DMS 273 treated with DMSO at 0.1 percent for 48 hours (cell line): Measurements from ENCODE around the gene NLRP11.
A peak's percentile ranks its signal among the peaks of the same experiment; 100 is the strongest.

Experiments used
- DNase-seq: peaks from one replicate; lab custom pipeline; 2025; lab: John Stamatoyannopoulos, UW

Gene NLRP11

DNA sequence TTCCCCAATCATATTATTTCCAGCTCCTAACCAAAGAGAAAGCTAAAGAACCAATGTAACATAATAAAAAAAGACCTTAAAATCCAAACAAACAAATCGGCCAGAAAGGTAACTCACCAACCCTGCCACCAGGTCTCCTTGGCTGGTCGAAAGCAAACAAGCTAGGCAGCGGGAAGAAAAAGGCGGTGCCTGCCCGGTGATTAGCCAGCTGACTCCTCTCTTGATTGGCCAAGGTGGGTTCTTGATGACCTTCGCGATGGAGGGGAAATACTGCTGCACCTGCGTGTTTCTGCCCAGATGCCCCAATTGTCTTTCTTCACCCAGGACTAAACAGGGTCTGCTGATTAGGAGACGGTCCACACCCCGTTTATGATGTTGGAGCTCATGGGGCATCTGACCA is at the start of gene NLRP11:
Gene NLRP11 (minus strand): TSS at position 154 of the 400 bp plus-strand sequence. CDS start 13,825 bp downstream, outside the sequence.
- DNase-seq, result no peak

DNA sequence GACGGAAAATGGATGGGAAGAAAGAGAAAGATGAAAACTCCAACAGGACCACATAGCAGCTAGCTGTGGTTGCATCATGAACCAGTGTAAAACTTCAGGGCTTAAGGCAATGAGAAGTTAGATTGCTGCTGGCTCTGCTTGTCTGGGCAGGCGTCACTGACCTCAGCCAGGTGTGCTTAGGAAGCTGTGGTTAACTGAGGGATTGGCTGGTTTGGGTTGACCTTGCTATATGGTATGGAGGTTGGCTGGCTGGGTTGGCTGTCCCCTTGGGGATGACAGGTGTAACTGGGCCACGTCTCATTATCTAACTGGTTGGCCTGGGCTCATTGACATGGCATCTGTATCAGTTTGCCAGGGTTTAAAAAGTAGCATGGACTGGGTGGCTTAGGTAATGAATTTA is 45.4 kb upstream of the NLRP11 start:
- no peak for DNase-seq

DNA sequence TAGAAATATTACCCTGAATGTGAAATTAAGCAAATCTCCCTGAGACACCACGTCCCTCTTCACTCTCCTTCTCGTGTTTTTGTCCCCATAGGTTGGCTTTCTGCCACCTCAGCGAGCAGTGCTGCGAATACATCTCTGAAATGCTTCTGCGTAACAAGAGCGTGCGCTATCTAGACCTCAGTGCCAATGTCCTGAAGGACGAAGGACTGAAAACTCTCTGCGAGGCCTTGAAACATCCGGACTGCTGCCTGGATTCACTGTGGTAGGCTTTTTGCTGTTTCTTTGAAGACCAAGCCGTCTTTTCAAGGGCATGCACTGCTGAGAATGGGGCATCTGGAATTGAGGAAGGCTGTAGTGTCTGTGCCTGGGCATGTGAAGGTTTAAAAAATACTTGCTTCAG is 38.9 kb upstream of the NLRP11 start:
- DNase-seq, result no peak

DNA sequence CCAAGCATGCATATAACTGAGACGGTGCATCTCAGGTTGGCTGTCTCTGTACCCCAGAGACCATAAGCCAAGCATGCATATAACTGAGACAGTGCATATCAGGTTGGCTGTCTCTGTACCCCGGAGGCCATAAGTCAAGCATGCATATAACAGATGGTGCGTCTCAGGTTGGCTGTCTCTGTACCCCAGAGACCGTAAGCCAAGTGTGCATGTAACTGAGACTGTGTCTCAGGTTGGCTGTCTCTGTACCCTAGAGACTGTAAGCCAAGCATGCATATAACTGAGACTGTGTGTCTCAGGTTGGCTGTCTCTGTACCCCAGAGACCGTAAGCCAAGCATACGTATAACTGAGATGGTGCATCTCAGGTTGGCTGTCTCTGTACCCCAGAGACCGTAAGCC is 35.3 kb upstream of the NLRP11 start:
- DNase-seq, result no peak

DNA sequence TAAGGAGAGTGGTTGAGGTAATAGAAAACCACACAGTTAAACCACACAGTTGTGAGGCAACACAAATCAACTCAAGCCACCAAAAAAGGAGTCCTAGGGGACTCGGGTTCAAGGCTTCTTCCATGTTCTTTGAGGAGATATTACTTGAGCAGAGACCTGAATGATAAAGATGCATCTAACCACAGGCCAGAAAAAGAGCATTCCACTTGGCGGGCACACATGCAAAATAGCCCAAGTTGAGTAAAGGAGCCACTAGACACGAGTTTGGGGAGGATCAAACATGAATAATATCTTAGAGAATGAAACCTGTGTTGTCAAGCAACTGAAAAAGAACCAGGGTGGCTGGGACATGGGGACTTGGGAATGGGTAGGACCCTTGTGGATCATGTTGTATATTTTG is 34.7 kb upstream of the NLRP11 start:
- DNase-seq, result no peak

DNA sequence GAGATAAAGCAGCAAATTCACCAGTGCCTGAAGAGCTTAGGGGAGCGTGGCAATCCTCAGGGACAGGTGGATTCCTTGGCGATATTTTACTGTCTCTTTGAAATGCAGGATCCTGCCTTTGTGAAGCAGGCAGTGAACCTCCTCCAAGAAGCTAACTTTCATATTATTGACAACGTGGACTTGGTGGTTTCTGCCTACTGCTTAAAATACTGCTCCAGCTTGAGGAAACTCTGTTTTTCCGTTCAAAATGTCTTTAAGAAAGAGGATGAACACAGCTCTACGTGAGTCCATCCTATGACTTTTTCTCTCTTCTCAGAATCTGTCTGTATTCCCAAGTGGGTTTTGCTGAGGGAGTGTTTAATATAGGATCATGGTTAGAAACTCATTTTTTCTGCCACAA is 27.2 kb upstream of the NLRP11 start:
- no peak for DNase-seq

DNA sequence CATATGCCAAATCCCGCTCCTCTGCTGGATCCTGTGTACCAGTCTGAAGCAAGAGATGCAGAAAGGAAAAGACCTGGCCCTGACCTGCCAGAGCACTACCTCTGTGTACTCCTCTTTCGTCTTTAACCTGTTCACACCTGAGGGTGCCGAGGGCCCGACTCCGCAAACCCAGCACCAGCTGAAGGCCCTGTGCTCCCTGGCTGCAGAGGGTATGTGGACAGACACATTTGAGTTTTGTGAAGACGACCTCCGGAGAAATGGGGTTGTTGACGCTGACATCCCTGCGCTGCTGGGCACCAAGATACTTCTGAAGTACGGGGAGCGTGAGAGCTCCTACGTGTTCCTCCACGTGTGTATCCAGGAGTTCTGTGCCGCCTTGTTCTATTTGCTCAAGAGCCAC is 26.6 kb upstream of the NLRP11 start:
- DNase-seq, result no peak

DNA sequence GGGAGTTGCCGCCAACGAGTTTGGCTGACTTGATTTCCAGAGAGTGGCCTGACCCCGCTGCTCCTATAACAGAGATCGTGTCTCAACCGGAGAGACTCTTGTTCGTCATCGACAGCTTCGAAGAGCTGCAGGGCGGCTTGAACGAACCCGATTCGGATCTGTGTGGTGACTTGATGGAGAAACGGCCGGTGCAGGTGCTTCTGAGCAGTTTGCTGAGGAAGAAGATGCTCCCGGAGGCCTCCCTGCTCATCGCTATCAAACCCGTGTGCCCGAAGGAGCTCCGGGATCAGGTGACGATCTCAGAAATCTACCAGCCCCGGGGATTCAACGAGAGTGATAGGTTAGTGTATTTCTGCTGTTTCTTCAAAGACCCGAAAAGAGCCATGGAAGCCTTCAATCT is 26.2 kb upstream of the NLRP11 start:
- no peak for DNase-seq

DNA sequence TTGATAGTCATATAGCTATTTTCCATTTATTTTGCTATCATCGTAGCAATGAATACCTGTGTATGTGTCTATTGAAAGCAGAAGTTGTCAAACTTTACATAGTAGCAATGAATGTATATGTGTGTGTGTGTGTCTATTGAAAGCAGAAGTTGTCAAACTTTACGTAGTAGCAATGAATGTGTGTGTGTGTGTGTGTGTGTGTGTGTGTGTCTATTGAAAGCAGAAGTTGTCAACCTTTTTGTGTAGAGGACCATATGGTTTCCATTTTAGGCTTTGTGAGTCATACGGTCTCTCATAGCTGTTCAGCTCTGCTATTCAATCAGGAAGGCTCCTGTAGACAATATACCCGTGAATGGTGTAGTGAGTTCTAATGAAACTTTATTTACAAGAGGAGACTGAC is 25.4 kb upstream of the NLRP11 start:
- no peak for DNase-seq

DNA sequence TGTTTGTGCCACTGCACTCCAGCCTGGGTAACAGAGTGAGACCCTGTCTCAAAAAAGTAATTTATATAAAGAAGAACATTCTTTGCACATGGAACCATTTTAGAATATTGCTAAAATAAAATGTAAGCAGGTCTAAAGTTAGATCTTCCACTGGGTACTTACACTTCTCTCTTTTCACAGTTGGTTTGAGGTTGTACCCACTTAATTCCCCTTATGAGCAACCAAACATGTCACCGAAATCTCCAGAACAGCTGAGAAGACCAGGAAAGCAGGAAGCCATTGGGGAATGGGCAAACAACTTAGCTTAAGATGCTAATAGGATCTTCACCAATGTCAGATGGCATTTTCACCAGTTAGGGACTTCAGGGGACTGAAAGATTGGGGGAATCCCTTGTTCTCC is 23.4 kb upstream of the NLRP11 start:
- no peak for DNase-seq

DNA sequence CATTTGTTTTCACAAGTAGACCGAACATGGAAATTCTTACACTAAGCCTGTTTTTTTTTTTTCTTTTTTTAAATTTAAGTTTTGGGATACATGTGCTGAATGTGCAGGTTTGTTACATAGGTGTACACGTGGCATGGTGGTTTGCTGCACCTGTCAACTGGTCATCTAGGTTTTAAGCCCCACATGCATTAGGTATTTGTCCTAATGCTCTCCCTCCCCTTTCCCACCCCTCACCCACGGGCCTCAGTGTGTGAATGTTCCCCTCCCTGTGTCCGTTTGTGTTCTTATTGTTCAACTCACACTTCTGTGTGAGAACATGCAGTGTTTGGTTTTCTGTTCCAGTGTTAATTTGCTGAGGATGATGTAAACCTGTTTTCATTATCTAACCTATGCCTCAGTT is 7.1 kb upstream of the NLRP11 start:
- DNase-seq, result no peak

DNA sequence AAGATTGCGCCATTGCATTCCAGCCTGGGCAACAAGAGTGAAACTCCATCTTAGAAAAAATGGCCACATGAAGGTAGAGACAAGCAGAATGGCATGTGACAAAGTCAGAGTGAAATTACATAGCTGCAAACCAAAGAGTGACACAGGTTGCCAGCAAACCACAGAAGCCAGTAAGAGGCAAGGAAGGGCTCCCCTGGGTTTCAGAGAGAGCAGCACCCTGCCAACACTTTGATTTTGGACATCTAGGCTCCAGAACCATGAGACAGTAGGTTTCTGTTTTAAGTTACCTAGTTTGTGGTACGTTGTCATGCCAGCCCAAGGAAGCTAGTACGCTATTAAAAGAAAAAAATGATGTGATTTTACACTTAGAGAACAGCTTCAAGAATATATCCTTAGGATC is 6.5 kb upstream of the NLRP11 start:
- DNase-seq, result no peak

DNA sequence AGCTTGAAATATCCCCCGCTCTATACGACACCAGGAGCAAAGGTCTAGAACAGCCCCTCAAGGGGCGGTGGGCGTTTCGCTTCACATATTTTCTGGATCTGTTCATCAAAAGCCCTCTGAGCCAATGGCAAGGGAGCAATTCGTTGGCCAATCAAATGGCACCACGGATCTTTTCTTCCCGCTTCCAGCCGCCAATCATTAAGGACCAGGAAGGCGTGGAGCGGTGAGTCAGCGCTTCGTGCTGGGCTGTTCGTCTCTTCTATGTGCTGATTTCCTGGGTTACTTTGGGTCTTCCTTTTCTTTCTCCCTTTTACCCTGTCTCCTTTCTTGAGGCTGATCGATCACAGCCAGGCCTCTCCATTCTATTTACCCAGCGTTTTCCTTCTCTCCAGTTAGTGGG is 4.5 kb upstream of the NLRP11 start, which contains the start of gene NLRP4:
Gene NLRP4 (plus strand): TSS at position 201 of the 400 bp plus-strand sequence. CDS start 15,541 bp downstream, outside the sequence.
- no peak for DNase-seq

DNA sequence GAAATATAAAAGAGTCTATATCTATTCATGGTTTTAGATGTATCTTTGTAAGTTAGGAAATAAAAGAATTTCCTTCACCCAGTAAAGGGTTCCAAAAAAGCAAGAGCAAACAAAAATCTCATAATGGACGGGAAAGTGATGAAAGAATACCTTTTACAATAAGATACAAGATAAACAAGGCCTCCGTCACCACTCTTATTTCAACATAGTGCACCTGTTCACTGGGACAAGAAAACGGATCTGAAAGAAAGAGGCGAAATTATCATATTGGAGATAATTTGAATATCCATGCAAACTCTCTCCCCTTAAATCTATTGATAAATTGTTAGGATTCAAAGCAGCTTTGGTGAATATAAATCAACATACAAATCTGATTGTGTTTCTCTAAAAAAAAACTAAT is 877 bp upstream of the NLRP11 start:
- no peak for DNase-seq

DNA sequence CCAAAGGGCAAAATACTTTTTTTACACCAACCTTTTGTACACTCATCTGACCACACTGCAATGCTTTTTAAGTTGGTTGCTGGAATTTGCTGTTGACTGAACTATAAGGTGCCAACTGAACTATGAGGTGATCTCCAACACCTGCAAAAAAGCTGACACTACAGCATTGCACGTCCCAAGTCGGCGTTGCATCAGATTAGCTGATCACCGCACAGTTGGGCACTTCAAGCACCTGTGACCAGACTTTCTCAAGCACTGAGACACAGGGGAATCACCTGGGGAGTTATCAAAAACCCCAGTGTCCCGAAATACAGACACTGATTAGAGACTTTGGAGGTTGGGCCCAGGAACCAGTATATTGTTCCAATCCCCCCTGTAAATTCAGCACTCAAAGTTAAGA is 1.1 kb downstream of the NLRP11 start:
- no peak for DNase-seq

DNA sequence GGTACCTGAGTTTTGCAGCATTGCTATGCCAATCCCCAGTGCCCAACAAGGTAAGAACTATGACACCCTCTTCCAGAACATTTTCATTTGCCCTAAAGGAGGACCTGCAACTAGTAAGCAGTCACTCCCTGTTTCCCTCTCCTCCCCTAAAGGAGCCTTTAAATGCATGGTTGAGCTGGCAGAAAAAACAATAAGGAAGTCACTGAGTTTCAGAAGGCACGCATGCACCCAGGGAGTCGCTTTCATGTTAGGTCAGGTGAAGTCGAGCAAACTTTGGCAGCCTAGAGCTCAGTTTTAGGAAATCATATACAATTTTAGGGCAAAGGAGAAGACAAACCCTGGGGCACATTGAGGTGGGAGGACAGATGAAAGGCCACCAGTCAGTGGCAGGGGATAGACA is 11.8 kb downstream of the NLRP11 start:
- no peak for DNase-seq

DNA sequence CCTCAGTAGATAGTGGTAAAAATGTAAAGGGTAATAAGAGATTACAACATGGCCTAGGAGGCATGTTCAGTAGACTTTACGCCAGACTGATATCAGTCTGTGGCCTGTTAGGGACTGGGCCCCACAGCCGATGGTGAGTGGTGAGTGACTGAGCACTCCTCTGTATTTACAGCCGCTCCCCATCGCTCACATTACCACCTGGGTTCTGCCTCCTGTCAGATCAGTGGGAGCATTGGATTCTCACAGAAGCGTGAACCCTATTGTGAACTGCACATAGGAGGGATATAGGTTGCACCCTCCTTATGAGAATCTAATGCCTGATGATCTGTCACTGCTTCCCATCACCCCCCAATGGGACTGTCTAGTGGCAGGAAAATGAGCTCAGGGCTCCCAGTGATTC is 17.9 kb downstream of the NLRP11 start:
- DNase-seq, result no peak

DNA sequence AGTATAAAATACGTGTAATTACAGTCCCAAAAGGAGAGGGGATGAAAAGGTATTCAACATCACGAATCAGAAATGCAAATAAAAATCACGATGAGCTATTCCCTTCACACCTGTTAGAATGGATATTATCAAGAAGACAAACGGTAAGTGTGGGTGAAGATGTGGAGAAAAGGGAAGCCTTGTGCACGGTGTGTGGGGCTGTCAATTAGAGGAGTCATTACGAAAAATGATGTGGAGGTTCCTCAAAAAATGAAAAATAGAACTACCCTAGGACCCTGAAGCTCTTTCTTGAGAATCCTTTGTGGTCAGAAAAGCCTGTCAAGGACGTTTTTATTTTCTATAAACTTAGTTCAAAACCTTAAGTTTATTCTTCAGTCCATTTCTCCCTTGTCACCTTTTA is 19.4 kb downstream of the NLRP11 start:
- DNase-seq, result no peak

DNA sequence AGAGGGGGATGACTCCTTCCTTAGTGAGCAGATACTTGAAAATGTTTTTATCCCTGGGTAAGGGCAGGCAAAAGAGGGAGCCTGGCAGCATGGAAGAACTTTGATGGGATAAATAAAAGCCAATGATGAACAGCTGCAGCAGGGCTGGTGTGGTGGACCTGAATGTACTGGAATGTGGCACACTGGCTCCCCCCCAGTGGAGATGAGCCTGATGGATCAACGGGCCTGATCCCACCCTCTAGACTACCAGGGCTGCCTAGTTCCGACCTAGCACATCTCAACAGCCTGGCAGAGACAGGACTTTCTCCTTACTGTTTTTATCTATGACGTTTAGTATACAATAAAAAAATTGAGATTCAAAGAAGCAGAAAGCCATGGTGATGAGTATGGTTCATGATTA is 20.5 kb downstream of the NLRP11 start:
- DNase-seq, result no peak

DNA sequence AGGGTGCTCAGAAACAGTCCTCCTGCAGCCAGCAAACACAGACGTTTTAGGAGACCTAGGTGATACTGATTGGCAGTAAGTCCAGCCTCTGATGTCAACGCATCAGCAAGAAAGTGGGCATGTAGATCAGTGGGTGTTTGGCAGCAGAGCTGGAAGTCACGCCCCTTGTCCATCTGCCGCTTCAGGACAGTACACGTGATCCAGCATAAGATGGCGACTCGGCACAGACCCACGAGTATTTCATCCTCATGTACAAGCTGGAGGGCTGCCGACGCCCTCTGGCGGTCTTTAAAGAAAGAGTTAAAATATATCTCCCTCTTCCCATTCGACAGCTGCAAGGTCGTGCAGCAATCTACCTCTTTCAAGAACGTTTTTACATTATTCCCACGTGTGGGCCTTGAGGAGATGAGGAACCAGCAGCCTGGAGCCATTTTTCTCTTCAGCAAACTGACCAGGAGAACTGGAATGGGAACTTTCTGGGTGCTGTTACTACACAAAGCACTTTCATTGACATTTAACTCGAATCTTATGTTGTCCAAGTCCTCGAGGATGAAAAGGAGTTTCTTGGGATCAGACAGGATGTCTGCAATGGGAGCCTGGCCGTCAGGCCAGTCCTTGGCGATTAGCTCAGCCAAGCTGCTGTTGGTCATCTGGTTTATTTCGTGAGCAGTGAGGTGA is 22.3 kb downstream of the NLRP11 start:
- peak; percentile 92 for DNase-seq

DNA sequence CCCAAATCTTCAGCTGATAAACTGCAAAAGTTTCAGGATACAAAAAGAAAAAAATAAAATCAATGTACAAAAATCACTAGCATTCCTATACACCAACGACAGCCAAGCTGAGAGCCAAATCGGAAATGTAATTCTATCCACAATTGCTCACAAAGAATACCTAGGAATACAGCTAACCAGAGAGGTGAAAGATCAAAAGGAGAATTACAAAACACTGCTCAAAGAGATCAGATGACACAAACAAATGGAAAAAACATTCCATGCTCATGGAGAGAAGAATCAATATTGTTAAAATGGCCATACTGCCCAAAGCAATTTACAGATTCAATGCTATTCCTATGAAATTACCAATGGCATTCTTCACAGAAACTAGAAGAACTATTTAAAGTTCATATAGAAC is 29.5 kb downstream of the NLRP11 start:
- no peak for DNase-seq

DNA sequence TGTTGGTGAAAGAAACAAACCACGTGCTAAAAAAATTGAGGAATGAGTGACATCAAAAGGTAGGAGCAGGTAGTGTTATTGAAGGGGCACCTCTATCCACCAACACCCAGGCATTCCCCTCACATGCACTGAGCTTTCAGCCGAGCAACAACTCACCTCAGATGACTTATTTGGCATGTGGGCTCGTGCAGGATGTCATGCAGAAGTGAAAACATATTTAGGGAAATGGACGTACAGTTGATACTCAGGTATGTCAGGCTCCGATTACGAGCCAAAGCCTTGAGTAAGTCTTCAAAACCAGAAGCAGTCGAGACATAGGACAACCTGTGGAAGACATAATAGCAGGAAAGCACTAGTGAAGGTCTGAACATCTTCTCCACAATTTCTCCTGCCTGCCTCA is 30.4 kb downstream of the NLRP11 start:
- DNase-seq, result no peak

DNA sequence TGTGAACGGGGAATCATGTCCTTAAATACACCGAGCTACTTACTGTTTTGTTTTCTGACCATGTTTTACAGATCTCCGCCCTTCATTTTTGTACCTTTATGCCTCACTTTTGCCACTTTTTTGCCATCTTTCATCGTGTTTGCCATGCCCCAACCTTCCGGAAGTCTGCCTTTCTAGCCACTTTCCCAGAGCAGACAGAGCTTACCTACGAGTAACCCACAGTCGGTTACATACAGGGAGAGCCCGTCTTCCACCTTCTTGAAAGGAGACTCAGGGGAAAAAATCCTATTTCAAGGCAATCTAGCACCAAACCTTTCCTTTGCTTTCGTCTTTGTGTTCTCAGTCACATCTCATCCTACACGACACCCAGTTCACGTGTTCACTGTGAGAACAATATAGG is 36.8 kb downstream of the NLRP11 start:
- no peak for DNase-seq

DNA sequence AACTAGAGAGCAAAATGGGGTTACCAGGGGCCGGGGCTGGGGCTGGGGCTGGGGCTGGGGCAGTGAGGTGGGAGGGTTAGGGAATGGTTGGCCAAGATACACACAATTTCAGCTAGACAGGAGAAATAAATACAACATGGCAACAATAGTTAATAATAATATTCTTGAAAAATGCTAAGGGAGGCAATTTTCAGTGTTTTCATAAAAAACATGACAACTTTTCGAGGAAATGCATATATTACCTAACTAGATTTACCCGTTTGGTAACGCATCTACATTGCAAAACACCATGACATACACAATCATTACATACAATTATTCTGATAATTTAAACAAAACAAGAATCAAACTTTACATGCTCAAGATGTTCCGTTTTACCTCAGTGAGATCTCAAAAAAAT is 50.7 kb downstream of the NLRP11 start:
- no peak for DNase-seq

DNA sequence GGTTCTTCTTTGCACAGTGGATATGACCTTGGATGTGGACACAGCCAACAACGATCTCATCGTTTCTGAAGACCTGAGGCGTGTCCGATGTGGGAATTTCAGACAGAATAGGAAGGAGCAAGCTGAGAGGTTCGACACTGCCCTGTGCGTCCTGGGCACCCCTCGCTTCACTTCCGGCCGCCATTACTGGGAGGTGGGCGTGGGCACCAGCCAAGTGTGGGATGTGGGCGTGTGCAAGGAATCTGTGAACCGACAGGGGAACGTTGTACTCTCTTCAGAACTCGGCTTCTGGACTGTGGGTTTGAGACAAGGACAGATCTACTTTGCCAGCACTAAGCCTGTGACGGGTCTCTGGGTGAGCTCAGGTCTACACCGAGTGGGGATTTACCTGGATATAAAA is 53.5 kb downstream of the NLRP11 start:
- DNase-seq, result no peak
